ENCODE results near the gene CLTC. TPM values are rescaled to one million over a fixed set of nuclear protein-coding genes. Genes with fewer than 3 reads are reported as not detected.

CLTC gene
- total and polyA plus RNA-seq, 2 of the 13 experiments (the other 11 are each of a cell fraction or from before 2014, with no cell fraction given), result 134 to 283 TPM

DNA sequence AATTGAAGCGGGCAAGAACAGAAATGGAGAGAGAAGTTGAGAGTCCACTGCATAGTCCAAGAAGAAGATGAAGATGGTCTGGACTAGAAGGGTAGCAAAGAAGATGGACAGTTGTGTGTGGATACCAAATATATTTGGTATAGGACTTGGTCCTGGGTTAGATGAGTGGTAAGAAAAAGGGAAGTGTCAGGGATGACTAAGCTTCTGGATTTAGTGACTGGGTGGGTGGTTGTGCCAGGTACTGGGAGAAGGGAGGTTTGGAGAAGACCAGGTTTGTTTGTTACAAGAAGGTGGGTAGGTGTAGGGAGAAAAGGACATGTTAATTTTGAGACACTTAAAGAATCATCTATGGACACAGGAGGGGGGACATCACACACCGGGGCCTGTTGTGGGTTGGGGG is 93.2 kb downstream of the CLTC start:
- in situ Hi-C loops (cut with HindIII; ENCODE audit: extremely low pct_ligation_motif_present, low pct_unique_long_range_greater_than_20kb) (no loop called here), intact Hi-C loops (cut with micrococcal nuclease; ENCODE audit: unreplicated experiment) (no loop called here)
- Histone ChIP-seq H3K36me3 (replicated peaks in 1 of 2; ENCODE audit: control insufficient read depth in 1 of 2, insufficient read depth in 2 of 2, low read length in 2 of 2) (peaks cover 0 to 5% of the 10 kb centered on the region in 2 experiments; a peak in 1 of 5 replicates), H3K79me2 (ENCODE audit: insufficient read depth, low read length) (peaks cover 96% of the 10 kb centered on the region), H3K4me1 (ENCODE audit: insufficient read depth, low read length) (peaks cover 72% of the 10 kb centered on the region), H2AFZ (ENCODE audit: low read length) (no peak overlapping the region), H3K27ac (ENCODE audit: extremely low read length, insufficient read depth, low read length) (no peak overlapping the region), H3K27me3 (ENCODE audit: control insufficient read depth in 1 of 2, insufficient read depth in 2 of 2, low read length in 2 of 2) (peaks cover 0 to 3% of the 10 kb centered on the region in 2 experiments; a peak in 1 of 5 replicates), H3K4me2 (ENCODE audit: low read depth, low read length) (no peak overlapping the region), H3K9ac (ENCODE audit: insufficient read depth, low read depth, low read length) (no peak overlapping the region), H3K9me3 (ENCODE audit: low read length) (no peaks in the 10 kb centered on the region), H3K4me3 (replicated peaks in 1 of 3; ENCODE audit: insufficient read depth in 1 of 3, low read depth in 2 of 3, low read length in 3 of 3) (no peak overlapping the region), H4K20me1 (ENCODE audit: insufficient read depth, low read length) (no peaks in the 10 kb centered on the region; the same call in 1 of the 2 replicates)
- ChIA-PET POLR2A (no interaction called here), CTCF (ENCODE audit: low intra/inter-chr PET ratio, low total read pairs) (no interaction called here)
- ATAC-seq, result no peak
- 98% methylated on average over 2 of the region's 2 CpGs for WGBS (ENCODE audit: low lambda C conversion rate)
- no peak for FAIRE-seq
- TF ChIP-seq, protein P1, sequence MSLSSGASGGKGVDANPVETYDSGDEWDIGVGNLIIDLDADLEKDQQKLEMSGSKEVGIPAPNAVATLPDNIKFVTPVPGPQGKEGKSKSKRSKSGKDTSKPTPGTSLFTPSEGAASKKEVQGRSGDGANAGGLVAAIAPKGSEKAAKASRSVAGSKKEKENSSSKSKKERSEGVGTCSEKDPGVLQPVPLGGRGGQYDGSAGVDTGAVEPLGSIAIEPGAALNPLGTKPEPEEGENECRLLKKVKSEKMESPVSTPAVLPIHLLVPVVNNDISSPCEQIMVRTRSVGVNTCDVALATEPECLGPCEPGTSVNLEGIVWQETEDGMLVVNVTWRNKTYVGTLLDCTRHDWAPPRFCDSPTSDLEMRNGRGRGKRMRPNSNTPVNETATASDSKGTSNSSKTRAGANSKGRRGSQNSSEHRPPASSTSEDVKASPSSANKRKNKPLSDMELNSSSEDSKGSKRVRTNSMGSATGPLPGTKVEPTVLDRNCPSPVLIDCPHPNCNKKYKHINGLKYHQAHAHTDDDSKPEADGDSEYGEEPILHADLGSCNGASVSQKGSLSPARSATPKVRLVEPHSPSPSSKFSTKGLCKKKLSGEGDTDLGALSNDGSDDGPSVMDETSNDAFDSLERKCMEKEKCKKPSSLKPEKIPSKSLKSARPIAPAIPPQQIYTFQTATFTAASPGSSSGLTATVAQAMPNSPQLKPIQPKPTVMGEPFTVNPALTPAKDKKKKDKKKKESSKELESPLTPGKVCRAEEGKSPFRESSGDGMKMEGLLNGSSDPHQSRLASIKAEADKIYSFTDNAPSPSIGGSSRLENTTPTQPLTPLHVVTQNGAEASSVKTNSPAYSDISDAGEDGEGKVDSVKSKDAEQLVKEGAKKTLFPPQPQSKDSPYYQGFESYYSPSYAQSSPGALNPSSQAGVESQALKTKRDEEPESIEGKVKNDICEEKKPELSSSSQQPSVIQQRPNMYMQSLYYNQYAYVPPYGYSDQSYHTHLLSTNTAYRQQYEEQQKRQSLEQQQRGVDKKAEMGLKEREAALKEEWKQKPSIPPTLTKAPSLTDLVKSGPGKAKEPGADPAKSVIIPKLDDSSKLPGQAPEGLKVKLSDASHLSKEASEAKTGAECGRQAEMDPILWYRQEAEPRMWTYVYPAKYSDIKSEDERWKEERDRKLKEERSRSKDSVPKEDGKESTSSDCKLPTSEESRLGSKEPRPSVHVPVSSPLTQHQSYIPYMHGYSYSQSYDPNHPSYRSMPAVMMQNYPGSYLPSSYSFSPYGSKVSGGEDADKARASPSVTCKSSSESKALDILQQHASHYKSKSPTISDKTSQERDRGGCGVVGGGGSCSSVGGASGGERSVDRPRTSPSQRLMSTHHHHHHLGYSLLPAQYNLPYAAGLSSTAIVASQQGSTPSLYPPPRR (CRISPR knock-in tag; IDR thresholded peaks at IDR 0.05; ENCODE audit: borderline replicate concordance), result no peak
- TF ChIP-seq POLR2AphosphoS5 (IDR thresholded peaks at IDR 0.05; ENCODE audit: low read depth, low read length) (no peak), AHR (CRISPR knock-in tag; IDR thresholded peaks at IDR 0.05) (no peak), TGIF2 (CRISPR knock-in tag; IDR thresholded peaks at IDR 0.05) (no peak), ZNF235 (CRISPR knock-in tag; IDR thresholded peaks at IDR 0.05; ENCODE audit: borderline replicate concordance) (no peak), ZNF839 (CRISPR knock-in tag; IDR thresholded peaks at IDR 0.05; ENCODE audit: borderline replicate concordance) (no peak), ZNF451 (CRISPR knock-in tag; IDR thresholded peaks at IDR 0.05) (no peak), ZNF629 (CRISPR knock-in tag; conservative IDR thresholded peaks at IDR 0.05) (no peak), NCOA5 (CRISPR knock-in tag; IDR thresholded peaks at IDR 0.05) (no peak)
- TF ChIP-seq, protein P2, sequence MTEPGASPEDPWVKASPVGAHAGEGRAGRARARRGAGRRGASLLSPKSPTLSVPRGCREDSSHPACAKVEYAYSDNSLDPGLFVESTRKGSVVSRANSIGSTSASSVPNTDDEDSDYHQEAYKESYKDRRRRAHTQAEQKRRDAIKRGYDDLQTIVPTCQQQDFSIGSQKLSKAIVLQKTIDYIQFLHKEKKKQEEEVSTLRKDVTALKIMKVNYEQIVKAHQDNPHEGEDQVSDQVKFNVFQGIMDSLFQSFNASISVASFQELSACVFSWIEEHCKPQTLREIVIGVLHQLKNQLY (CRISPR knock-in tag; IDR thresholded peaks at IDR 0.05), result no peak
- TF ChIP-seq, protein P3, sequence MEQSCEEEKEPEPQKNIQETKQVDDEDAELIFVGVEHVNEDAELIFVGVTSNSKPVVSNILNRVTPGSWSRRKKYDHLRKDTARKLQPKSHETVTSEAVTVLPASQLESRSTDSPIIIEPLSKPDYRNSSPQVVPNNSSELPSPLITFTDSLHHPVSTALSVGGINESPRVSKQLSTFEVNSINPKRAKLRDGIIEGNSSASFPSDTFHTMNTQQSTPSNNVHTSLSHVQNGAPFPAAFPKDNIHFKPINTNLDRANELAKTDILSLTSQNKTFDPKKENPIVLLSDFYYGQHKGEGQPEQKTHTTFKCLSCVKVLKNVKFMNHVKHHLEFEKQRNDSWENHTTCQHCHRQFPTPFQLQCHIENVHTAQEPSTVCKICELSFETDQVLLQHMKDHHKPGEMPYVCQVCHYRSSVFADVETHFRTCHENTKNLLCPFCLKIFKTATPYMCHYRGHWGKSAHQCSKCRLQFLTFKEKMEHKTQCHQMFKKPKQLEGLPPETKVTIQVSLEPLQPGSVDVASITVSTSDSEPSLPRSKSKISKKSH (CRISPR knock-in tag; IDR thresholded peaks at IDR 0.05; ENCODE audit: borderline replicate concordance), result no peak
- TF ChIP-seq, protein P4, sequence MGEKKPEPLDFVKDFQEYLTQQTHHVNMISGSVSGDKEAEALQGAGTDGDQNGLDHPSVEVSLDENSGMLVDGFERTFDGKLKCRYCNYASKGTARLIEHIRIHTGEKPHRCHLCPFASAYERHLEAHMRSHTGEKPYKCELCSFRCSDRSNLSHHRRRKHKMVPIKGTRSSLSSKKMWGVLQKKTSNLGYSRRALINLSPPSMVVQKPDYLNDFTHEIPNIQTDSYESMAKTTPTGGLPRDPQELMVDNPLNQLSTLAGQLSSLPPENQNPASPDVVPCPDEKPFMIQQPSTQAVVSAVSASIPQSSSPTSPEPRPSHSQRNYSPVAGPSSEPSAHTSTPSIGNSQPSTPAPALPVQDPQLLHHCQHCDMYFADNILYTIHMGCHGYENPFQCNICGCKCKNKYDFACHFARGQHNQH (CRISPR knock-in tag; IDR thresholded peaks at IDR 0.05), result no peak
- BruUV-seq (replicated peaks), result no TSS peak
- no peak for DNase-seq (ENCODE audit: low spot score)
